GM12878 (cell line): ENCODE measurements around the gene CNN3. TPM values are rescaled to one million over a fixed set of nuclear protein-coding genes. Genes with fewer than 3 reads are reported as not detected.

Experiments
- ATAC-seq: fragments of 200-7000 bp; cut with Tn5 transposase; 3 replicates; pipeline ENCODE4 v1.9.1; 2020; ENCODE audit warnings: mild to moderate bottlenecking, moderate library complexity
- BruUV-seq: library from RNA; stranded (reverse); fragments of 400-500 nt; replicated peaks from 2 replicates; lab custom pipeline; 2021; lab: Mats Ljungman, UMichigan
- CTCF ChIA-PET: fragments of 300-600 bp; sonication (Branson Sonifier 250); formaldehyde crosslinking; extraction: SDS; loops from one replicate; lab custom pipeline; 2021; ENCODE audit warnings: inconsistent platforms; lab: Yijun Ruan, JAX
- POLR2A ChIA-PET: fragments of 350-600 bp; formaldehyde crosslinking; extraction: SDS; loops from one replicate; lab custom pipeline; 2021; ENCODE audit warnings: inconsistent platforms; lab: Charles Lee
- RAD21 ChIA-PET: fragments of 300-600 bp; sonication (Branson Sonifier 250); formaldehyde crosslinking; loops from one replicate; lab custom pipeline; 2023; ENCODE audit warnings: antibody characterized with exemption; ENCODE audit not compliant: unreplicated experiment; lab: Charles Lee
- SMC1A ChIA-PET: fragments of 300-600 bp; sonication (Branson Sonifier 250); formaldehyde crosslinking; loops from one replicate; lab custom pipeline; 2023; ENCODE audit not compliant: unreplicated experiment, uncharacterized antibody; lab: Charles Lee
- DNase-seq: peaks from one replicate; pipeline ENCODE4 v3.0.0-alpha.2; 2011; ENCODE audit warnings: low read depth, low spot score
- FAIRE-seq: peaks from 3 replicates; lab custom pipeline; 2011; peaks lifted over from hg19 to GRCh38; lab: Jason Lieb, UNC
- H2AFZ ChIP-seq: 2 replicates; pipeline ENCODE4 v1.6.0; 2011; ENCODE audit warnings: low read depth, low read length, control low read depth; ENCODE audit not compliant: control insufficient read depth
- H3K27ac ChIP-seq: 2 replicates; pipeline ENCODE4 v1.5.1; 2011; ENCODE audit warnings: control low read depth; ENCODE audit not compliant: control insufficient read depth, insufficient read depth
- H3K27me3 ChIP-seq, 2 experiments: replicated peaks in 1 of 2; 2 replicates each; pipeline versions ENCODE4 v1.6.0 to v1.6.1; 2011; ENCODE audit warnings: low read length in 1 of 2; ENCODE audit not compliant: control insufficient read depth in 2 of 2, insufficient read depth in 2 of 2
- H3K36me3 ChIP-seq, 2 experiments: 2 replicates each; pipeline ENCODE4 v1.5.1; 2011; ENCODE audit warnings: low read length in 1 of 2; ENCODE audit not compliant: control insufficient read depth in 2 of 2, insufficient read depth in 2 of 2
- H3K4me1 ChIP-seq: 2 replicates; pipeline ENCODE4 v1.6.1; 2011; ENCODE audit warnings: mild to moderate bottlenecking, low read length, moderate library complexity, mixed read lengths; ENCODE audit not compliant: control insufficient read depth, insufficient read depth
- H3K4me2 ChIP-seq: 2 replicates; pipeline ENCODE4 v1.6.0; 2011; ENCODE audit warnings: control low read depth; ENCODE audit not compliant: control insufficient read depth, insufficient read depth
- H3K4me3 ChIP-seq: fragments of 200-600 bp; sonication (generic); 2 replicates; pipeline ENCODE4 v1.5.1; 2016
- H3K79me2 ChIP-seq: 2 replicates; pipeline ENCODE4 v1.6.0; 2011; ENCODE audit warnings: low read length; ENCODE audit not compliant: control insufficient read depth, insufficient read depth
- H3K9ac ChIP-seq: 2 replicates; pipeline ENCODE4 v1.8.0; 2011; ENCODE audit warnings: low read length, control low read depth, mixed read lengths; ENCODE audit not compliant: control insufficient read depth, insufficient read depth
- H3K9me3 ChIP-seq: replicated peaks from 3 replicates; pipeline ENCODE4 v1.5.1; 2011; ENCODE audit warnings: mild to moderate bottlenecking, low read length; ENCODE audit not compliant: control insufficient read depth, insufficient read depth
- H4K20me1 ChIP-seq: 2 replicates; pipeline ENCODE4 v1.6.0; 2011; ENCODE audit not compliant: control insufficient read depth, insufficient read depth
- CREB1 ChIP-seq: IDR thresholded peaks from 2 replicates; pipeline ENCODE4 v1.6.1; 2012; ENCODE audit warnings: low read depth, mild to moderate bottlenecking, inconsistent platforms
- NFIC ChIP-seq: IDR thresholded peaks from 2 replicates; pipeline ENCODE4 v1.6.1; 2012; ENCODE audit warnings: low read depth, mild to moderate bottlenecking, inconsistent platforms, low read length, moderate library complexity
- WRNIP1 ChIP-seq: IDR thresholded peaks from 2 replicates; pipeline ENCODE4 v1.6.1; 2011; ENCODE audit warnings: low read depth, low read length, improper control_type of control experiment, borderline replicate concordance
- WGBS: methylation state at CpG from one replicate; pipeline ENCODE4 v1.1.6; 2016; ENCODE audit warnings: low lambda C conversion rate; ENCODE audit not compliant: insufficient replicate concordance, insufficient coverage; ENCODE audit errors: missing lambda C conversion rate; 5-methylcytosine and 5-hydroxymethylcytosine counted together
- in situ Hi-C: fragments of 300-500 bp; cut with MboI; formaldehyde crosslinking; loops from 9 replicates; pipeline ENCODE4 v1.14.3; 2018; ENCODE audit warnings: mixed read lengths
- intact Hi-C: fragments of 100-400 bp; cut with micrococcal nuclease; formaldehyde crosslinking; loops from one replicate; pipeline ENCODE4 v1.14.2; 2022; ENCODE audit not compliant: unreplicated experiment
- polyA plus RNA-seq, 11 experiments: library from polyadenylated mRNA; depleted of rRNA in 4 of 11; unstranded in 6 of 11; stranded (reverse) in 5 of 11; fragments of >200 nt; fragmentation: Nextera tagmentation in 4 of 11; fragmentation: Illumina TruSeq in 1 of 11; extraction: Ambion mirVana in 4 of 11; extraction: Trizol in 1 of 11; gene quantifications; 1 replicate in 1 of 11; 2 replicates in 10 of 11; pipeline versions ENCODE4 v1.2.1 to v1.2.3, GENCODE V29; 2011 to 2016; ENCODE audit warnings: inconsistent platforms in 2 of 11, missing spikeins in 2 of 11, low read depth in 1 of 11
- total RNA-seq, 4 experiments: library from RNA; depleted of rRNA in 3 of 4; stranded (reverse); fragments of >200 nt in 3 of 4; fragmentation: Illumina TruSeq in 1 of 4; extraction: Trizol in 1 of 4; gene quantifications; 2 replicates each; pipeline versions ENCODE4 v1.2.1 to v1.2.3, GENCODE V29; 2013 to 2021

CNN3 gene
- total and polyA plus RNA-seq, 10 of the 15 experiments (the other 5 are each of a cell fraction or from before 2014, with no cell fraction given): 0.20 to 48.4 (median 34.3) TPM

GRCh38 chr1:94851571-94851970, 75.3 kb downstream of the CNN3 start:
- H4K20me1 ChIP-seq: no peaks in the 10 kb centered on the region
- WGBS: 0% methylated on average over 1 of the region's 1 CpG
- no peak overlapping the region for H3K9ac ChIP-seq
- no peaks in the 10 kb centered on the region for H3K79me2 ChIP-seq
- no TSS peak for BruUV-seq
- intact Hi-C loops: loop anchor here (10.0 kb wide), 1 partner anchor 383 kb away; the partner anchor contains the start of gene RWDD3
- H3K36me3 ChIP-seq: no peaks in the 10 kb centered on the region
- ATAC-seq (no peak), DNase-seq (no peak), FAIRE-seq (no peak)
- H2AFZ ChIP-seq: no peak overlapping the region
- CTCF ChIA-PET: interaction anchor here (1.5 to 5.4 kb wide), 4 partner anchors 8 to 193 kb away, joined by 4 to 120 read pairs (median 8); no protein-coding TSS in a partner anchor
- no peak for TF ChIP-seq NFIC
- TF ChIP-seq WRNIP1: no peak
- no peak for TF ChIP-seq CREB1
- POLR2A ChIA-PET: no interaction called here
- SMC1A ChIA-PET: no interaction called here
- no peaks in the 10 kb centered on the region for H3K9me3 ChIP-seq
- in situ Hi-C loops: loop anchor here (5.0 kb wide), 1 partner anchor 191 kb away; no protein-coding TSS in a partner anchor
- RAD21 ChIA-PET: interaction anchor here (1.2 to 1.9 kb wide), 2 partner anchors 190 to 192 kb away, joined by 5 to 9 read pairs; no protein-coding TSS in a partner anchor
- no peaks in the 10 kb centered on the region; a peak in 1 of 4 replicates for H3K27me3 ChIP-seq
- H3K4me3 ChIP-seq: no peak overlapping the region
- no peak overlapping the region for H3K4me2 ChIP-seq
- no peaks in the 10 kb centered on the region for H3K4me1 ChIP-seq
- H3K27ac ChIP-seq: no peak overlapping the region

Other genes starting within 250 kb of the CNN3 start
- gene SLC44A3, start 106.8 kb downstream of the CNN3 start, total RNA-seq (2014; rRNA removed): not detected in 2 replicates
- not detected in 2 replicates for gene SLC44A3, start 106.8 kb downstream of the CNN3 start, total RNA-seq (2014; rRNA removed; fragmentation: Illumina TruSeq; extraction: Trizol)
- not detected in 2 replicates for gene SLC44A3, start 106.8 kb downstream of the CNN3 start, total RNA-seq (2021)
- not detected in 2 replicates for gene SLC44A3, start 106.8 kb downstream of the CNN3 start, polyA plus RNA-seq (2011; rRNA removed)
- not detected in 2 replicates for gene SLC44A3, start 106.8 kb downstream of the CNN3 start, polyA plus RNA-seq (2014; fragmentation: Illumina TruSeq; extraction: Trizol)
- not detected for gene SLC44A3, start 106.8 kb downstream of the CNN3 start, polyA plus RNA-seq (2014; fragmentation: Nextera tagmentation; extraction: Ambion mirVana)
- gene SLC44A3, start 106.8 kb downstream of the CNN3 start, polyA plus RNA-seq (2014; rRNA removed): not detected in 2 replicates
- not detected for gene SLC44A3, start 106.8 kb downstream of the CNN3 start, polyA plus RNA-seq (2016; fragmentation: Nextera tagmentation; extraction: Ambion mirVana)
- 4.4 and 4.8 TPM in 2 replicates for gene ALG14, start 145.8 kb upstream of the CNN3 start, total RNA-seq (2014; rRNA removed)
- 4.7 and 4.8 TPM in 2 replicates for gene ALG14, start 145.8 kb upstream of the CNN3 start, total RNA-seq (2014; rRNA removed; fragmentation: Illumina TruSeq; extraction: Trizol)
- gene ALG14, start 145.8 kb upstream of the CNN3 start, total RNA-seq (2021): 4.8 and 8.4 TPM in 2 replicates
- 1.9 and 3.3 TPM in 2 replicates for gene ALG14, start 145.8 kb upstream of the CNN3 start, polyA plus RNA-seq (2011; rRNA removed)
- 2.6 and 5.8 TPM in 2 replicates for gene ALG14, start 145.8 kb upstream of the CNN3 start, polyA plus RNA-seq (2014; fragmentation: Illumina TruSeq; extraction: Trizol)
- gene ALG14, start 145.8 kb upstream of the CNN3 start, polyA plus RNA-seq (2014; fragmentation: Nextera tagmentation; extraction: Ambion mirVana): 10 to 100 TPM; 15.1 to 19.2 TPM
- gene ALG14, start 145.8 kb upstream of the CNN3 start, polyA plus RNA-seq (2014; rRNA removed): 4.4 and 6.6 TPM in 2 replicates
- gene ALG14, start 145.8 kb upstream of the CNN3 start, polyA plus RNA-seq (2016; fragmentation: Nextera tagmentation; extraction: Ambion mirVana): 10 to 100 TPM; 11.7 to 13.2 TPM
- under 0.01 TPM in 1 of 2 replicates, not detected in the other for gene TLCD4, start 190.2 kb upstream of the CNN3 start, total RNA-seq (2014; rRNA removed)
- 0.04 TPM in 1 of 2 replicates, not detected in the other for gene TLCD4, start 190.2 kb upstream of the CNN3 start, total RNA-seq (2014; rRNA removed; fragmentation: Illumina TruSeq; extraction: Trizol)
- 0.05 TPM in 1 of 2 replicates, not detected in the other for gene TLCD4, start 190.2 kb upstream of the CNN3 start, total RNA-seq (2021)
- gene TLCD4, start 190.2 kb upstream of the CNN3 start, polyA plus RNA-seq (2011; rRNA removed): 0.03 TPM in 1 of 2 replicates, not detected in the other
- under 0.01 and 0.02 TPM in 2 replicates for gene TLCD4, start 190.2 kb upstream of the CNN3 start, polyA plus RNA-seq (2014; fragmentation: Illumina TruSeq; extraction: Trizol)
- gene TLCD4, start 190.2 kb upstream of the CNN3 start, polyA plus RNA-seq (2014; fragmentation: Nextera tagmentation; extraction: Ambion mirVana): under 1 TPM in 1 of 2 experiments, not detected in 1; 0.02 TPM
- gene TLCD4, start 190.2 kb upstream of the CNN3 start, polyA plus RNA-seq (2014; rRNA removed): not detected in 2 replicates
- gene TLCD4, start 190.2 kb upstream of the CNN3 start, polyA plus RNA-seq (2016; fragmentation: Nextera tagmentation; extraction: Ambion mirVana): under 1 TPM in 1 of 2 experiments, not detected in 1; 0.10 TPM